LNCaP clone FGC (cell line): ENCODE results near the gene TRIM2.

Experiments used
- DNase-seq: peaks from one replicate; pipeline ENCODE4 v3.0.0-alpha.2; 2011; ENCODE audit warnings: low read depth
- H3K4me3 ChIP-seq: 2 replicates; pipeline ENCODE4 v1.5.1; 2011; ENCODE audit warnings: mild to moderate bottlenecking, low read depth, low read length, control low read depth
- CTCF ChIP-seq: IDR thresholded peaks from 2 replicates; pipeline ENCODE4 v1.5.1; 2012; ENCODE audit warnings: mild to moderate bottlenecking; ENCODE audit not compliant: control insufficient read depth, insufficient read depth; ENCODE audit errors: extremely low read depth

Gene TRIM2

GRCh38 chr4:153324046-153324445, 119.8 kb downstream of the TRIM2 start:
- H3K4me3 ChIP-seq = no peak overlapping the region
- no peak for TF ChIP-seq CTCF
- no peak for DNase-seq

- H3K4me3 ChIP-seq = no peak overlapping the region
- no peak for TF ChIP-seq CTCF
- no peak for DNase-seq
These were observed 121.3 kb downstream of the TRIM2 start for GRCh38 chr4:153325558-153325957.

GRCh38 chr4:153326513-153326912, 122.3 kb downstream of the TRIM2 start:
- H3K4me3 ChIP-seq = no peak overlapping the region
- TF ChIP-seq CTCF = no peak
- DNase-seq = no peak

- no peak for DNase-seq
These were observed 123.0 kb downstream of the TRIM2 start for GRCh38 chr4:153327247-153327646.

GRCh38 chr4:153332936-153333335, 128.7 kb downstream of the TRIM2 start:
- H3K4me3 ChIP-seq = no peak overlapping the region
- no peak for TF ChIP-seq CTCF
- DNase-seq = no peak

More at GRCh38 chr4:153327247-153327646, 123.0 kb downstream of the TRIM2 start:
- no peak for TF ChIP-seq CTCF
- H3K4me3 ChIP-seq = no peak overlapping the region

- TF ChIP-seq CTCF = no peak
- no peak overlapping the region for H3K4me3 ChIP-seq
- no peak for DNase-seq
These were observed 129.6 kb downstream of the TRIM2 start for GRCh38 chr4:153333874-153334273.

- TF ChIP-seq CTCF = no peak
- DNase-seq = no peak
- no peak overlapping the region for H3K4me3 ChIP-seq
These were observed 131.4 kb downstream of the TRIM2 start for GRCh38 chr4:153335665-153336064.
